Subcutaneous abdominal adipose tissue (tissue), 5 donors: ENCODE results near the gene IGFL4.

ENCODE experiments used
- H3K27ac ChIP-seq: one replicate; pipeline ENCODE4 v1.7.0; 2013; ENCODE audit warnings: low read depth, mild to moderate bottlenecking, inconsistent platforms, low read length, moderate library complexity
- H3K27me3 ChIP-seq, 5 donors: one replicate each; pipeline ENCODE4 v1.7.0; 2013; ENCODE audit warnings: low read length in 5 of 5, inconsistent platforms in 1 of 5; ENCODE audit not compliant: control insufficient read depth in 5 of 5, insufficient read depth in 4 of 5
- H3K36me3 ChIP-seq, 5 donors: one replicate each; pipeline ENCODE4 v1.7.0; 2013; ENCODE audit warnings: low read length in 5 of 5; ENCODE audit not compliant: control insufficient read depth in 5 of 5, insufficient read depth in 5 of 5
- H3K4me1 ChIP-seq, 5 donors: one replicate each; pipeline ENCODE4 v1.7.0; 2013; ENCODE audit warnings: low read length in 5 of 5, mild to moderate bottlenecking in 3 of 5, moderate library complexity in 1 of 5; ENCODE audit not compliant: control insufficient read depth in 5 of 5, insufficient read depth in 5 of 5
- H3K4me3 ChIP-seq, 5 donors: one replicate each; pipeline ENCODE4 v1.7.0; 2013; ENCODE audit warnings: low read length in 5 of 5, low read depth in 1 of 5
- H3K9ac ChIP-seq, 5 donors: one replicate each; pipeline ENCODE4 v1.7.0; 2013; ENCODE audit warnings: low read length in 5 of 5, mild to moderate bottlenecking in 4 of 5, moderate library complexity in 3 of 5
- H3K9me3 ChIP-seq, 5 donors: one replicate each; pipeline ENCODE4 v1.7.0; 2013; ENCODE audit warnings: low read length in 5 of 5; ENCODE audit not compliant: control insufficient read depth in 5 of 5
- donor health status: healthy.
- donor health status: healthy.
- donor health status: healthy.
- donor health status: healthy.
- donor health status: healthy.

Gene IGFL4

GRCh38 chr19:46040952-46041500, at the start of gene IGFL4:
IGFL4 (minus strand) TSS chr19:46041002; CDS start chr19:46040962, 40 bp downstream.
- peaks cover 3 to 32% (median 18%) of the 10 kb centered on the region in 5 donors for H3K27me3 ChIP-seq
- H3K9ac ChIP-seq, result no peak within 1 kb of the TSS
- no peaks in the 10 kb centered on the region for H3K9me3 ChIP-seq
- H3K4me1 ChIP-seq, result no peaks in the 10 kb centered on the region
- no peak within 1 kb of the TSS for H3K27ac ChIP-seq
- no peaks in the 10 kb centered on the region for H3K36me3 ChIP-seq
- H3K4me3 ChIP-seq, result no peak within 1 kb of the TSS

DNA sequence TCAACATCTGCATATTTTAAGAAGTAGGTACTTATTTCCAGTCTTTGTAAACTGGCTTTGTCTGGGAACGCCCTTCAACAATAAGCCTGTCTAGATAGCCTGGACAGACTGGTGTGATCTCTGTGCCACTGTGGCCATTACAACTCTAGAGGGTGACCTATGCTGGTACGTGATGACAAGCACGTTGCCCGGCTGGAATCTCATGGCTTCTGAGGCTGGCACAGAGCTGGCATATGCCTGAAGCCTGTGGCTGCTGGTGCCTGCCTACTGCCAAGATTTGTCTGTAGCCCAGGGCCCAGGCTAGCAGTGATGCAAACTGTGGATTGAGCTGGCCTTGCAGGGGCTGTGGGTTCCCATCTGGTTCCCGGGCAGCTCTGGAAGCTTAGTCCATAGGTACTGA, 49.6 kb upstream of the IGFL4 start:
- H3K36me3 ChIP-seq, result no peaks in the 10 kb centered on the region
- no peak overlapping the region for H3K4me3 ChIP-seq

DNA sequence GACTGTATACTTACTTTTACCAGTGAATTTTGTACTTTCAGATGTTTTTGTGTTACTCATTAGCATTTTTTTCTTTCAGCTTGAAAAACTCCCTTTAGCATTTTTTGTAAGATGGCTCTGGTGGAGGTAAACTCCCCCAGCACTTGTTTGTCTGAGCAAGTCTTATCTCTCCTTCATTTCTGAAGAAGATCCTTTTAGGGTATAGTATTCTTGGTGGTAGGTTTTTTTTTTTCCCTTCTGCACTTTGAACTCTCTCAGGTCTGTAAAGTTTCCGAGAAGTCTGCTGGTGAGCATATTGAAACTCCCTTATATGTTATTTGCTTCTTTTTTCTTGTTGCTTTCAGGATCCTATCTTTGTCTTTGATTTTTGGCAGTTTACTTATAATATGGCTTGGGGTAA, 48.6 kb upstream of the IGFL4 start:
- Histone ChIP-seq H3K27ac (no peak overlapping the region), H3K4me1 (no peaks in the 10 kb centered on the region), H3K9me3 (peaks cover 7 to 35% (median 15%) of the 10 kb centered on the region in 5 donors)

More for the DNA sequence above, 49.6 kb upstream of the IGFL4 start:
- Histone ChIP-seq H3K4me1 (no peaks in the 10 kb centered on the region), H3K27ac (no peak overlapping the region), H3K9ac (no peak overlapping the region), H3K27me3 (peaks cover 0 to 8% (median 5%) of the 10 kb centered on the region in 5 donors), H3K9me3 (peaks cover 3 to 28% (median 12%) of the 10 kb centered on the region in 5 donors)

GRCh38 chr19:46088101-46088500, 47.3 kb upstream of the IGFL4 start:
- Histone ChIP-seq H3K27me3 (peaks cover 0 to 8% (median 5%) of the 10 kb centered on the region in 5 donors), H3K4me1 (no peaks in the 10 kb centered on the region), H3K4me3 (no peak overlapping the region), H3K9me3 (peaks cover 7 to 36% (median 15%) of the 10 kb centered on the region in 5 donors), H3K9ac (no peak overlapping the region), H3K36me3 (no peaks in the 10 kb centered on the region), H3K27ac (no peak overlapping the region)

More for the DNA sequence above, 48.6 kb upstream of the IGFL4 start:
- Histone ChIP-seq H3K4me3 (no peak overlapping the region), H3K9ac (no peak overlapping the region), H3K27me3 (peaks cover 0 to 8% (median 5%) of the 10 kb centered on the region in 5 donors), H3K36me3 (no peaks in the 10 kb centered on the region)

- H3K4me3 ChIP-seq, result no peak overlapping the region
- H3K9me3 ChIP-seq, result peaks cover 7 to 36% (median 15%) of the 10 kb centered on the region in 5 donors
- H3K4me1 ChIP-seq, result no peaks in the 10 kb centered on the region
- H3K9ac ChIP-seq, result no peak overlapping the region
- no peaks in the 10 kb centered on the region for H3K36me3 ChIP-seq
- H3K27me3 ChIP-seq, result peaks cover 0 to 8% (median 5%) of the 10 kb centered on the region in 5 donors
- no peak overlapping the region for H3K27ac ChIP-seq
These were observed 45.1 kb upstream of the IGFL4 start for GRCh38 chr19:46085888-46086287.

GRCh38 chr19:46082728-46083050, 41.9 kb upstream of the IGFL4 start:
- Histone ChIP-seq H3K27me3 (peaks cover 5 to 17% (median 12%) of the 10 kb centered on the region in 5 donors), H3K4me3 (no peak overlapping the region), H3K4me1 (peaks cover 0 to 7% (median 0%) of the 10 kb centered on the region in 5 donors), H3K27ac (no peak overlapping the region), H3K9me3 (peaks cover 7 to 27% (median 18%) of the 10 kb centered on the region in 5 donors), H3K9ac (no peak overlapping the region), H3K36me3 (no peaks in the 10 kb centered on the region)

- H3K36me3 ChIP-seq, result no peaks in the 10 kb centered on the region
- peaks cover 0 to 13% (median 5%) of the 10 kb centered on the region in 5 donors for H3K4me1 ChIP-seq
- no peak overlapping the region for H3K9ac ChIP-seq
- peaks cover 7 to 21% (median 18%) of the 10 kb centered on the region in 5 donors for H3K9me3 ChIP-seq
- H3K27me3 ChIP-seq, result peaks cover 9 to 23% (median 14%) of the 10 kb centered on the region in 5 donors
- H3K27ac ChIP-seq, result no peak overlapping the region
- no peak overlapping the region for H3K4me3 ChIP-seq
These were observed 41.3 kb upstream of the IGFL4 start for GRCh38 chr19:46081928-46082727.

GRCh38 chr19:46080561-46080960, 39.8 kb upstream of the IGFL4 start:
- peaks cover 0 to 13% (median 8%) of the 10 kb centered on the region in 5 donors for H3K4me1 ChIP-seq
- H3K27me3 ChIP-seq, result peaks cover 18 to 34% (median 23%) of the 10 kb centered on the region in 5 donors
- no peaks in the 10 kb centered on the region for H3K36me3 ChIP-seq
- no peak overlapping the region for H3K9ac ChIP-seq
- H3K4me3 ChIP-seq, result no peak overlapping the region
- H3K27ac ChIP-seq, result no peak overlapping the region
- H3K9me3 ChIP-seq, result peaks cover 5 to 10% (median 9%) of the 10 kb centered on the region in 5 donors

DNA sequence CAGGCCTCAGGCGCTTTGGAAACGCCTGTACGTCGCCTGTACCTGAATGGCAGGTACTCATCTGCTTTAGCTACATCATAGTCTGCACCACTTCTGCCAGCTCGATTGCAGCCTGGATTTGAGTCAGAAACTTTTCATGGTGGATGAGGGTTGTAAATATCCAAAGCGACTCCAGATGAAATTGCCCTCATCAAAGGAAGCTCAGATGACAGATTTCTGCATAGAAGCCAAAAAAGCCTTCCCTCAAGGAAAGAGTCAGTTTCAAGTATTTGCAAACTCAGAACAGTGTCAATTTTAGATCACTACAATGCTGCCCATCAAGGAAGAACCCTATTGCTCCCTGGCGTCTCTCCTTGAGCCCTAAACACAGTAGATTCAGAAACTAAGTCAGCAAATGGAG, 38.8 kb upstream of the IGFL4 start:
- Histone ChIP-seq H3K4me1 (peaks cover 0 to 13% (median 8%) of the 10 kb centered on the region in 5 donors), H3K4me3 (peak overlapping the region in 1 of 5 donors; percentile 16), H3K27ac (no peak overlapping the region), H3K9me3 (peaks cover 0 to 7% (median 5%) of the 10 kb centered on the region in 5 donors), H3K36me3 (no peaks in the 10 kb centered on the region), H3K9ac (no peak overlapping the region), H3K27me3 (peaks cover 18 to 37% (median 29%) of the 10 kb centered on the region in 5 donors)
